H1 (cell line): ENCODE data around the gene TRMT61B. TPM values are rescaled to one million over a fixed set of nuclear protein-coding genes. Genes with fewer than 3 reads are reported as not detected.

ENCODE experiments used
- ATF3 ChIP-seq: IDR thresholded peaks from 2 replicates; pipeline ENCODE4 v1.6.1; 2011; ENCODE audit warnings: low read depth, mild to moderate bottlenecking, low read length; ENCODE audit not compliant: insufficient read depth
- CBX8 ChIP-seq: fragments of 300-800, 300-1000 bp; sonication (generic); IDR thresholded peaks from 2 replicates; pipeline ENCODE4 v1.7.1; 2016; ENCODE audit warnings: low read depth, low read length, borderline replicate concordance
- EZH2 ChIP-seq: fragments of 200-600 bp; sonication (generic); IDR thresholded peaks from 2 replicates; pipeline ENCODE4 v1.7.1; 2012; ENCODE audit warnings: low read depth, mild to moderate bottlenecking, moderate library complexity, low read length, inconsistent platforms; ENCODE audit not compliant: severe bottlenecking
- JUN ChIP-seq: IDR thresholded peaks from 2 replicates; pipeline ENCODE4 v1.6.1; 2011; ENCODE audit warnings: low read depth, mild to moderate bottlenecking, improper control_type of control experiment, low read length
- KDM1A ChIP-seq: fragments of 200-600, 300-600 bp; sonication (generic); IDR thresholded peaks from 2 replicates; pipeline ENCODE4 v1.7.1; 2016; ENCODE audit warnings: mild to moderate bottlenecking, low read length, borderline replicate concordance
- POLR2A ChIP-seq, 2 experiments: IDR thresholded peaks; 1 replicate in 1 of 2; 2 replicates in 1 of 2; pipeline ENCODE4 v1.6.1; 2011; ENCODE audit warnings: low read depth in 2 of 2, low read length in 2 of 2, mild to moderate bottlenecking in 2 of 2; ENCODE audit errors: control extremely low read depth in 1 of 2
- POU5F1 ChIP-seq: IDR thresholded peaks from 2 replicates; pipeline ENCODE4 v1.6.1; 2011; ENCODE audit warnings: low read depth, mild to moderate bottlenecking, low read length, moderate library complexity
- RAD21 ChIP-seq, 2 experiments: IDR thresholded peaks in 1 of 2; conservative IDR thresholded peaks in 1 of 2; 2 replicates each; pipeline ENCODE4 v1.6.1; 2011; ENCODE audit warnings: low read depth in 2 of 2, low read length in 2 of 2, improper control_type of control experiment in 1 of 2, inconsistent platforms in 1 of 2, mild to moderate bottlenecking in 1 of 2, moderate library complexity in 1 of 2
- TEAD4 ChIP-seq: IDR thresholded peaks from 2 replicates; pipeline ENCODE4 v1.6.1; 2012; ENCODE audit warnings: low read depth, low read length, inconsistent platforms, mixed read lengths
- polyA plus RNA-seq, 7 experiments: library from polyadenylated mRNA; depleted of rRNA in 3 of 7; stranded (reverse) in 5 of 7; unstranded in 2 of 7; fragments of >200 nt in 5 of 7; fragments of 200-250 nt in 2 of 7; gene quantifications; 1 replicate in 5 of 7; 2 replicates in 1 of 7; 4 replicates in 1 of 7; pipeline versions ENCODE4 v1.2.1 to v1.2.3, GENCODE V29; 2011 to 2013; ENCODE audit warnings: missing spikeins in 2 of 7, mixed read lengths in 2 of 7
- total RNA-seq: library from RNA; stranded (reverse); fragmentation: NEBNext Ultra II Directional; extraction: Animal tissue kit (Norgen Biotek cat#: 25700); gene quantifications from 2 replicates; pipeline ENCODE4 v1.2.1, GENCODE V29; 2021
- TF ChIP-seq, protein P1 (sequence below), 3 experiments: IDR thresholded peaks; 1 replicate in 2 of 3; 2 replicates in 1 of 3; pipeline versions ENCODE4 v1.5.1 to v1.6.1; 2011; ENCODE audit warnings: low read length in 3 of 3, mild to moderate bottlenecking in 3 of 3, inconsistent platforms in 2 of 3, low read depth in 1 of 3, moderate library complexity in 1 of 3; ENCODE audit not compliant: insufficient read depth in 1 of 3; ENCODE audit errors: control extremely low read depth in 1 of 3

TRMT61B gene
- total and polyA plus RNA-seq, 2 of the 8 experiments (the other 6 are each of a cell fraction or from before 2014, with no cell fraction given): 10.4 to 27.8 TPM

DNA sequence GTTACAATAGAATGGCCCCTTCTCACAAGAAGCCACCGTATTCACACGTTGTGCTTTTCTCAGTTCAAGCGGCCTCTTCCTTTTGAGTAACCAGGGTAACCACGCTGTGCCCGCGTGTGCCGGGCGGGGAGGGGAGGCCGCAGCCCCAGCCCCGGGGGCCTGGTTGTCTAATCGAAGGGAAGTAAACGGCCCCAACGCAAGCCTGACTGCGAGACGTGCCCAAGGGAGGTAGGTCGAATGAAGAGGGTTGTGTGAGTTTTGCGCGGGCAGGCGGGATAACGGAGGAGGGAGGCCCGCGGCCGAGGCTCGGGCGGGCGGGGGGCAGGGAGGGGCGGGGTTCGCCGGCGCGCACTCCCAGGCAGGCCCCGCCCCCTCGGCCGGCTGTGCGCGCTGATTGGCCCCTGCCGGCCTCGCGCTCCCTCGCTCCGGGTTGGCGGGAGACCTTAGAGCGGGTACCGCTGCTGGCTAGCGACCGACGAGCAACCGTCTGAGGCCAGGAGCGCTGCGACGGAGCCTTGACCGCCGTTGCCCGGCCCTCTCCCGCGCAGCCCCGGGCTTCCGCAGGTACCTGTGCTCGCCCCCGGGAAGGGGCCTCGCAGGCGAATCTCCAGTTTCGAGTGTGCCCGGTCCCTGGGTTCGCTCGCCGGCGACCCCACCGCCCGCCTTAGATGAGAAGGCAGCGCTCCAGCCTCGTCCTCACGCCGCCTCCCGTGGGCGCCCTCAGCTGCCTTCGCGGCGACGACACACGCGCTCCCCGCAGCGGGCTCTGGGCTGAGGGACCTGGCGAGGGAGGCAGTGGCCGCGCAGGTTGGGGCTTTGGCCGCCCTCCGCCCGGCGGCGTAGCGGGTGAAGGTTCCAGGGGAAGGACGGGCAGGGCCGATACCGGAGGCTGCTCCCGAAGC, 59.5 kb downstream of the TRMT61B start, which contains the start of gene SPDYA (continued):
- no peak for TF ChIP-seq EZH2
- no peak for TF ChIP-seq JUN
- TF ChIP-seq TEAD4: no peak
- TF ChIP-seq, protein P1, sequence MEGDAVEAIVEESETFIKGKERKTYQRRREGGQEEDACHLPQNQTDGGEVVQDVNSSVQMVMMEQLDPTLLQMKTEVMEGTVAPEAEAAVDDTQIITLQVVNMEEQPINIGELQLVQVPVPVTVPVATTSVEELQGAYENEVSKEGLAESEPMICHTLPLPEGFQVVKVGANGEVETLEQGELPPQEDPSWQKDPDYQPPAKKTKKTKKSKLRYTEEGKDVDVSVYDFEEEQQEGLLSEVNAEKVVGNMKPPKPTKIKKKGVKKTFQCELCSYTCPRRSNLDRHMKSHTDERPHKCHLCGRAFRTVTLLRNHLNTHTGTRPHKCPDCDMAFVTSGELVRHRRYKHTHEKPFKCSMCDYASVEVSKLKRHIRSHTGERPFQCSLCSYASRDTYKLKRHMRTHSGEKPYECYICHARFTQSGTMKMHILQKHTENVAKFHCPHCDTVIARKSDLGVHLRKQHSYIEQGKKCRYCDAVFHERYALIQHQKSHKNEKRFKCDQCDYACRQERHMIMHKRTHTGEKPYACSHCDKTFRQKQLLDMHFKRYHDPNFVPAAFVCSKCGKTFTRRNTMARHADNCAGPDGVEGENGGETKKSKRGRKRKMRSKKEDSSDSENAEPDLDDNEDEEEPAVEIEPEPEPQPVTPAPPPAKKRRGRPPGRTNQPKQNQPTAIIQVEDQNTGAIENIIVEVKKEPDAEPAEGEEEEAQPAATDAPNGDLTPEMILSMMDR (IDR thresholded peaks at IDR 0.05; ENCODE audit: control extremely low read depth in 1 of 3, insufficient read depth in 1 of 3, low read depth in 1 of 3, low read length in 3 of 3): no peak
- TF ChIP-seq ATF3: no peak
- TF ChIP-seq POLR2A (IDR thresholded peaks at IDR 0.05; ENCODE audit: control extremely low read depth in 1 of 2, low read depth in 2 of 2, low read length in 2 of 2): no peak
- TF ChIP-seq RAD21 (IDR thresholded peaks at IDR 0.05 in 1 of 2, conservative IDR thresholded peaks at IDR 0.05 in 1 of 2; ENCODE audit: low read depth in 2 of 2, low read length in 2 of 2): no peak
- TF ChIP-seq CBX8: no peak
- TF ChIP-seq POU5F1: no peak
- TF ChIP-seq KDM1A: no peak
